ENCODE results near the gene PIK3R6. TPM values are rescaled to one million over a fixed set of nuclear protein-coding genes. Genes with fewer than 3 reads are reported as not detected.

Gene PIK3R6
- total RNA-seq, 1 experiment from 2014 or later: not detected

DNA sequence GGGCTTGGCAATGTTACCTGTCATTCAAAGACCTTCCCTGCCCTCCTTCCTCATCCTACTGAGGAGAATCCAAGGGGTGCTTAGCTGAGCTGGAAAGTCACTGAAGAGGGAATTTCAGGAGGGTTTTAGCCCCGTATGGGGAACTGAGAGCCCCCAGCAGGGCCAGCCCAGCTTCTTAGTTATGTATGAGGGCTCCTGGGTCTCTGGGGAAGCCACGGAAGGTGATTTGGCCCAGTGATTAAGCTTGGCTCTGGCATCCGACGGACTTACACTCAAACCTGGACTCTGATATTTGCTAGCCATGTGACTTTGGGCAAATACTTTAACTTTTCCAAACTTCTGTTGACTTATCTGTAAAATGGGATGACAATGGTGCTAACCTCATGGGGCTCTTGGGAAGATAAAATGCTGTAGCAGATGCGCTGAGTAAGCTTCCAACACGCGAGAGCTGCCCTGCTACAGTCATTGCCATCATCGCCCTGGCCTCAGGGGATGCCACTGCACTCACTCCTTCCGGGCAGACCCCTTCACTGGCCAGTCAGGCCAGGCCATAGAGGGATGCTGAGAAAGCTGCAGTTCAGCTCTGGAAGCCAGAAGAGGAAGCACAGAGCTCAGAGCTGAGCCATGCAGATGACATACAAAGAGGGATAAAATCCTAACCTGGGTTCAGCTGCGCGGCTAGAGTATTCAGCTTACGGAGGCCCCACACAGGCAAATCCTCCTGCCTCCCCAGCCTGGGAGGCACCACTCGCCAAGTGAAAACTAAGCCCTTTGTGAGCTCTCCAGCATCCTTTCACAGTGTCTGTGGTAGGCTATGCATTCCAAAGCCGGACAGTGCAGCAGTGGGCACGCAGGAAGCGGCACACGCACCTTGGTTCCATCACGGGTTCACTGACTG is 44.9 kb upstream of the PIK3R6 start:
- Histone ChIP-seq H3K79me2 (ENCODE audit: insufficient read depth, low read length) (no peaks in the 10 kb centered on the region), H3K9me3 (ENCODE audit: control insufficient read depth, low read depth, low read length) (no peaks in the 10 kb centered on the region), H4K5ac (ENCODE audit: insufficient read length, low read depth, low read length) (no peak overlapping the region), H2AK5ac (ENCODE audit: insufficient read length, low read length) (no peak overlapping the region), H3K4ac (ENCODE audit: low read depth, low read length) (no peak overlapping the region), H4K91ac (ENCODE audit: insufficient read length, low read depth, low read length) (no peak overlapping the region), H3K23me2 (ENCODE audit: insufficient read length, low read depth, low read length, poor library complexity, severe bottlenecking) (no peaks in the 10 kb centered on the region), H4K20me1 (ENCODE audit: control insufficient read depth, insufficient read depth, insufficient read length) (no peaks in the 10 kb centered on the region), H2BK12ac (ENCODE audit: insufficient read length, low read depth, low read length) (no peak overlapping the region), H3T11ph (ENCODE audit: low read length) (no peak overlapping the region), H3K27me3 (ENCODE audit: insufficient read depth, low read length) (no peaks in the 10 kb centered on the region), H3K18ac (ENCODE audit: insufficient read length, low read depth, low read length) (no peak overlapping the region), H2BK20ac (ENCODE audit: low read depth, low read length, poor library complexity, severe bottlenecking) (no peak overlapping the region), H3K79me1 (ENCODE audit: insufficient read depth, low read depth, low read length, poor library complexity, severe bottlenecking) (no peaks in the 10 kb centered on the region), H3K4me1 (ENCODE audit: insufficient read depth, low read length) (no peaks in the 10 kb centered on the region), H2BK120ac (ENCODE audit: low read depth, low read length, poor library complexity, severe bottlenecking) (no peak overlapping the region), H2BK15ac (ENCODE audit: low read depth, low read length) (no peak overlapping the region), H3K23ac (ENCODE audit: insufficient read length, low read depth, low read length) (no peak overlapping the region), H3K14ac (ENCODE audit: insufficient read depth, low read length) (no peak overlapping the region), H3K4me2 (ENCODE audit: insufficient read depth, insufficient read length, low read length) (no peak overlapping the region), H3K9ac (ENCODE audit: extremely low read depth, insufficient read length, low read length) (no peak overlapping the region), H3K56ac (ENCODE audit: insufficient read length, low read depth, low read length) (no peak overlapping the region), H3K27ac (ENCODE audit: insufficient read length, low read depth, low read length) (no peak overlapping the region), H4K8ac (replicated peaks; ENCODE audit: insufficient read length, low read depth, low read length) (no peak overlapping the region), H2AFZ (ENCODE audit: low read length) (no peak overlapping the region), H2BK5ac (ENCODE audit: insufficient read length, low read length) (no peak overlapping the region)
- peaks cover 4 to 5% of the 10 kb centered on the region in 2 experiments for H3K4me1 Mint-ChIP-seq
- TF ChIP-seq, protein P1, sequence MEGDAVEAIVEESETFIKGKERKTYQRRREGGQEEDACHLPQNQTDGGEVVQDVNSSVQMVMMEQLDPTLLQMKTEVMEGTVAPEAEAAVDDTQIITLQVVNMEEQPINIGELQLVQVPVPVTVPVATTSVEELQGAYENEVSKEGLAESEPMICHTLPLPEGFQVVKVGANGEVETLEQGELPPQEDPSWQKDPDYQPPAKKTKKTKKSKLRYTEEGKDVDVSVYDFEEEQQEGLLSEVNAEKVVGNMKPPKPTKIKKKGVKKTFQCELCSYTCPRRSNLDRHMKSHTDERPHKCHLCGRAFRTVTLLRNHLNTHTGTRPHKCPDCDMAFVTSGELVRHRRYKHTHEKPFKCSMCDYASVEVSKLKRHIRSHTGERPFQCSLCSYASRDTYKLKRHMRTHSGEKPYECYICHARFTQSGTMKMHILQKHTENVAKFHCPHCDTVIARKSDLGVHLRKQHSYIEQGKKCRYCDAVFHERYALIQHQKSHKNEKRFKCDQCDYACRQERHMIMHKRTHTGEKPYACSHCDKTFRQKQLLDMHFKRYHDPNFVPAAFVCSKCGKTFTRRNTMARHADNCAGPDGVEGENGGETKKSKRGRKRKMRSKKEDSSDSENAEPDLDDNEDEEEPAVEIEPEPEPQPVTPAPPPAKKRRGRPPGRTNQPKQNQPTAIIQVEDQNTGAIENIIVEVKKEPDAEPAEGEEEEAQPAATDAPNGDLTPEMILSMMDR (conservative IDR thresholded peaks at IDR 0.05): no peak
- peaks cover 3% of the 10 kb centered on the region for H3K27me3 Mint-ChIP-seq (ENCODE audit: low read depth)
- peaks cover 6 to 8% of the 10 kb centered on the region in 2 experiments for H3K9me3 Mint-ChIP-seq
- DNase-seq: no peak
- H3K27ac Mint-ChIP-seq: no peak overlapping the region; a peak in 2 of 7 replicates
- no peak overlapping the region for H3K4me3 Mint-ChIP-seq
- H3K36me3 Mint-ChIP-seq (ENCODE audit: insufficient read depth in 1 of 3, low read depth in 3 of 3): peaks cover 0 to 6% (median 4%) of the 10 kb centered on the region in 3 experiments; a peak in 3 of 7 replicates
- no CpG with 5 or more reads among the region's 18 CpGs for WGBS (ENCODE audit: extremely low coverage, insufficient read length, low lambda C conversion rate)
